HG03342 (cell line): Measurements from ENCODE around the gene C14orf132.

Experiments used
- ATAC-seq: cut with Tn5 transposase; IDR thresholded peaks from one replicate; pipeline ENCODE4 v1.9.1; 2021; ENCODE audit warnings: mild to moderate bottlenecking, moderate library complexity; ENCODE audit not compliant: unreplicated experiment

C14orf132 gene

DNA sequence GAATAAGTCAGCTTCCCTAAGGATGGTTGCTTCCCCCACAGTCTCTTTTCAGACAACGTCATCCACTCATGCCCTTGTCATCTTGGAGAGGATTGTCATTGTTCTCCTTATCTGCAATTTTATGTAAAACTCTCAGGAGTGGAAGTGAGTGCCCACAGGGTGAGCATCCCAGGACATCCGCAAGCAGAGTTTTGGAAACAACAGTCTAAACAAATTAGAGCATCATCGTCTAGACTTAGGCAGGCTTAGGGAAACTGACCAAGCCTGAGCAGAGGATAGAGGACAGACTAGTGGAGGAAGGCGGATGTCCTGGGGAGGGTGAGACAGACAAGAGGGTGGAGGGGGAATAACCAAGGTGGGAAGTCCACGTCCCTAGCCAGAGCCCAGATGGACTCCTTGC lies 101.8 kb downstream of the C14orf132 start:
- ATAC-seq, result no peak
